Activated CD4-positive, alpha-beta T cell treated with anti-CD3 and anti-CD28 coated beads, Interleukin-10, Interleukin-2, amounts not matched to agents 100 ng/mL and 50 ng/mL, durations not matched to agents 16 hours and 8 hours (primary cell): Measurements from ENCODE around the gene UGT1A8.

Source experiments
- DNase-seq: peaks from one replicate; pipeline ENCODE4 v3.0.0-alpha.2; 2020

The UGT1A8 gene

GRCh38 chr2:233772153-233772552 lies 154.7 kb downstream of the UGT1A8 start:
- no peak for DNase-seq

DNA sequence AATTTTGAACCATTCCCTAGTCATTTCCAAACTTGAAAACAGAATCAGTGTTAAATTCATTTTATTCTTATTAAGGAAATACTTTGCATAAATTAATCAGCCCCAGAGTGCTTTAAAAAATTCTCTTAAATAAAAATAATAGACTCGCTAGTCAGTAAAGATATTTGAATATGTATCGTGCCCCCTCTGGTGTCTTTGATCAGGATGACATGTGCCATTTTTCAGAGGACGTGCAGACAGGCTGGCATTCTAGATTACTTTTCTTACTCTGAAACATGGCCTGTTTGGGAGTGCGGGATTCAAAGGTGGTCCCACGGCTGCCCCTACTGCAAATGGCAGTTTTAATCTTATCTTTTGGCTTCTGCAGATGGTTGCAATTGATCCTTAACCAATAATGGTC lies 155.2 kb downstream of the UGT1A8 start:
- DNase-seq: no peak

DNA sequence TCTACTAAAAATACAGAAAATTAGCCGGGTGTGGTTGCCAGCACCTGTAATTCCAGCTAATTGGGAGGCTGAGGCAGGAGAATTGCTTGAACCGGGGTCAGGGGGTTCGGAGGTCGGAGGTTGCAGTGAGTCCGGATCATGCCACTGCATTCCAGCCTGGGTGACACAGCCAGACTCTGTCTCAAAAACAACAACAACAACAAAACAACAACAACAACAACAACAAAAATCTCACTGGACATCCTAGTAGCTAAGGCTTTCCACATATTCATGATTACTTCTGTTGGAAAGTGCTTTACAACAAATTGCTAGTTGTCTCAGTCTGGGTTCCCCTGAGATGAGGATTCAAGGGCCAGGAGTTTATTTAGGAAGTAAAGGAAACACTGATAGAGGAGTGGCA lies 156.4 kb downstream of the UGT1A8 start:
- no peak for DNase-seq

DNA sequence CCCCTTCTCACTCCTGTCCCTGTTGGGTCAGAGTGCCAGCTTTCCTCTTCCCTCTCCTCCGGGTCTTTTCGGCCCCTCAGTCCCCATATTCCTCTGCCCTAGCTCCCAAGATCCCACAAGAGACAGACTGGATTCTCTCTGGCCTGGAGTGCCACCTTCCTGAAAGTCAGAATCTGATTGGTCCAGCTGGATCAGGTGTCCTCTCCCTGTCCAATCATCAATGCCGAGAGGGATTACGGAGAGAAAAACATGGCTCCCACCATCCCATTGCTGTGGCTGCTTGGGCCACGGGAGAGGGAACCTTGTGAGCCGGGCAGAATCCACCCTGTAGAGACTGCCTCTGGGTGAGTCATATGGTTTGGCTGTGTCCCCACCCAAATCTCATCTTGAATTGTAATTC lies 158.0 kb downstream of the UGT1A8 start:
- no peak for DNase-seq

DNA sequence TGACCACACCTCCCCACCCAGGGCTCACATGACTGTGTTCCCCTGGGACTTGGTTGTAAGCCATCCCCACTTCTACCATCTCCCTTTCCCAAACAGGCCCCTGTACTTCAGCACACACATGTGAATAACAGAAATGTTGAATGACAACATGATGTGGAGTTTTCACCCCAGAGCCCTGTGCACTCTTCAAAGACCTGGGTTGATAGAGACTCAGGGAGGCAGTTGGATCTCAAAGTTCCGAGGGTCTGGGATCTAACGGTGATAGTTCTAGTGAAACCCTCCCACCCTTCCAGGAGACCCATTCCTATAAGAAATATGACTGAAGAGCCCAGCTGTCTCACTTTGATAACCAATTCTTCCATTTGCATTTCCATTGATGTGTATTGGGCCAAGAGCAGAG lies 160.6 kb downstream of the UGT1A8 start, which contains the start of gene MROH2A:
MROH2A (plus strand) TSS at position 301 of the 400 bp plus-strand sequence. CDS start 1,029 bp downstream, outside the sequence.
- DNase-seq: no peak

DNA sequence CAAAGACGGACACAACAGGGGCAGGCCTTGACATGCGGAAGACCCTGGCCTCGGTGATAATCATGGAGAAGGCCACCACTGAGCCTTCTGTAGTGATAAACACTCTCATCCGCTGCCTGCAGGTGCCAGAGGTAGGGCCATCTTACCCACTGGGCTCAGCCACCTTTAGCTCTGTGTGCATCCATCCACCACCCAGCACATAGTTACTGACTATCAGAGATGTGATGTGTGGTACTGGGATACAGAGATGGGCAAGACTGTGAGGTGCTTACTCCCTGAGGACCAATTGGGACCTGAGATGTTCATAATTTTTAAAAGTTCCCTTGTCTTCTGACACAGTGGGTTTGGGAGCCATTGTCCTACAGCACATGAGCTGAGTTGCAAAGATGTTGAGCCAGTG lies 162.3 kb downstream of the UGT1A8 start:
- no peak for DNase-seq

DNA sequence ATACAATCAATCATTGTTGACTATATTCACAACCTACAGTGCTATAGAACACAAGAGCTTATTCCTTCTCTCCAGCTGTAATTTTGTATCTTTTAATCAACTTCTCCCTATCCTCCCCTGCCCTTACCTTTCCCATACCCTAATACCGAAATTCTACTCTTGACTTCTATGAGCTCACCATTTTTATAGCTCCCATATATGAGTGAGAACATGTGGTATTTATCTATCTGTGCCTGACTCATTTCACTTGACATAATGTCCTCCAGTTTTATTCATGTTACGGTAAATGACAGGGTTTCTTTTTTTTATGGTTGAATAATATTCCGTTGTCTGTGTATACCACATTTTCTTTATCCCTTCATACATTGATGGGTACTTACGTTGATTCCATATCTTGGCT lies 163.3 kb downstream of the UGT1A8 start:
- no peak for DNase-seq

GRCh38 chr2:233789554-233789953 lies 172.1 kb downstream of the UGT1A8 start:
- DNase-seq: no peak

GRCh38 chr2:233791151-233791882 lies 173.9 kb downstream of the UGT1A8 start:
- DNase-seq: no peak

GRCh38 chr2:233791883-233792329 lies 174.5 kb downstream of the UGT1A8 start:
- DNase-seq: no peak

- DNase-seq: no peak
Observed at GRCh38 chr2:233792720-233793119, 175.3 kb downstream of the UGT1A8 start.

GRCh38 chr2:233793465-233794127 lies 176.2 kb downstream of the UGT1A8 start:
- DNase-seq: no peak

- no peak for DNase-seq
Observed at GRCh38 chr2:233794128-233794658, 176.8 kb downstream of the UGT1A8 start.

- no peak for DNase-seq
Observed at GRCh38 chr2:233795735-233796171, 178.3 kb downstream of the UGT1A8 start.

GRCh38 chr2:233796254-233796653 lies 178.8 kb downstream of the UGT1A8 start:
- DNase-seq: no peak

- DNase-seq: no peak
Observed at GRCh38 chr2:233798335-233799086, 181.1 kb downstream of the UGT1A8 start.

DNA sequence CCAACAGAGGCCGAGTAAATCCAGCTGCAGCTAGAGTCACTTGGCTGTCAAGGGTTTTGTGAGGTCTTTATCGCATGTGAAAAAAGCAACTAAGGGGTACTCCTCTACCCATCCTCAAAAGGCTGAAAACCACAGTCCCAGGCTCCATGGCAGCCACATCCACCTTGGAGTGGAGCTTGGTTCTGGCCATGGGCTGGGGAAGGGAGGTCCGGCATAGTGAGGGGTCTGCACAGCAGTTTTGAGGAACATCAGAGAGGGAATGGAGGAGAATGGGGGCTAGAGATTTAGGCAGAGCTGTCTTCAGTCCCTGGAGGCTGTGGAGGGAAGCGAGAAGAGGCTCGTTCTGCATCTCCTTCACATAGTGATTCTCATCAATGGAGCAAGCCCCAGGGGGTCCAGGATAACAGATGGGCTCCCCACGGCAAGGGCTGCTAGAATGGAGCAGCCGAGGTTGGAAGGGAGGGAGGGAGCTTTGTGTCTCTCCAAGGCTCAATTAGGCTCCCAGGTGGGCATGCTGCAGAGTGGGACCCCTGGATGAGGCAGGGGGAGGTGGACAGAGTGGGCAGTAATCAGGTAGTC lies 181.7 kb downstream of the UGT1A8 start:
- no peak for DNase-seq

DNA sequence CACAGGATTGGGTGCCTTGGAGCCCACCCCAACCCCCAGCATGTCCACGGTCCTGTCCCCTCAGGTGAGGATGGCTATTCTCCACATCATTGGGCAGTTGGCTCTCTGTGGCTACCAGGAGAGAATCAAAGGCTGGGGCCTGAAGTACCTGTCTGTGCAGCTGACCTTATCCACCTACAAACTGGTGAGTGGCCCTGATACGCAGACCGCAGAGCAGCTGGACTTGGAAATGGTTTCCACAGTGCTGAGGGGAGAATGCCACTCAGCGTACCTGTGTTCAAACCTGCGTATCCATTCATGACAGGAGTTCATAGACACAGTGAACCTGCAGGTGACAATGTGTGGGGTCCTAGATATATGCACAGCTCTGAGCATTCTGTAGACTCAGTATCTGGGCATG lies 182.3 kb downstream of the UGT1A8 start:
- no peak for DNase-seq

DNA sequence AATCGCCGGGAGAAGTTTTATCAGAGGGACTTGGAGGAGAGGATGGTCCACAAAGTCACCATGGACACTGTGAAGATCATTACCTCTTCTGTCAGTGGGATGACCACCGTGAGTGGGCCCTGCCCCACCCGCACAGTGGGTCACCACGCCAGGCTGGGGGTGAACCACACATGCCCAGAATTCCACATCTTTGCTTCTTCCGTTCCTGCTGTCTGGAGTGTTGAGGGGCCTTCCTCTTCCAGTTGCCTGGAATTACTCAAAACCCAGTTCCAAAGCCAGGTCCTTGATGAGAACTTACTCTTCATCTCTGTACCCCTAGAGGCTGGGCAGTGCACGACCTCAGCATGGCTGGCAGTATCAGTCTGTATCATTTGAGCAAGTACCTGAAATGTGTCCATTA lies 182.8 kb downstream of the UGT1A8 start:
- no peak for DNase-seq

GRCh38 chr2:233801357-233802131 lies 184.1 kb downstream of the UGT1A8 start:
- no peak for DNase-seq

DNA sequence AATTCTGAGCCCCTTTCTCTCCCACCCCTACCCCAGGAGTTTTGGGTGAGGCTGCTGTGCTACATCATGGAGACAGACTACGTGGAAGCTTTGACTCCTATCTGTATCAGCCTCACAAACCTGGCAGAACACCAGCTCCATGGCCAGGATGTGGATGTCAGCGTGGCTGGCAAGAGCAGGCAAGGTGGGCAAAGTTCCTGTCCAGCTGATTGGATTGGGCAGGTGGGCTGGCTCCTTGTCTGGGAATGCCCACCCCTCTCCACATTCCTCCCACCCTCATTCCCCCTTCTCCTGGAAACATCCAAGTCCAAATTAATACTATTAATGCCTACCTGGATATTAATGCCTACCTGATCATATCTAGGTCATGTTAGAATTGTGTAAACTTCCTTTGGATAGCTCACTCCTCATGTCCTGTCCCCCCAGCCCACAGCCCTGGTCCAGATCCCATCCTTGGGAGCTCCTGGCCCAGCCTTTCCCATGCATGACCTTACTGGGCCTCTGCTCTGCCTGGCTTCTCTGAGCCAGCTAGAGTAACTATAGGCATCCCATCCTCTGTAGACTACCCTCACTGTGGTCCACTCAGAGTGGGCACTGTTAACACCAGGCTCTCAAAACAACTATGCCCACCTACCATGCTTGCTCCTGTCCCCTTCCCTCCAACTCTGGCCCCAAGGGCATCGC lies 184.8 kb downstream of the UGT1A8 start:
- DNase-seq: no peak
